NCI-H1436 treated with DMSO at 0.1 percent for 48 hours (cell line): ENCODE measurements around the gene SDSL.

ENCODE experiments used
- DNase-seq: peaks from one replicate; lab custom pipeline; 2025; lab: John Stamatoyannopoulos, UW

SDSL gene

GRCh38 chr12:113422030-113422885 is at the start of gene SDSL:
TSS of gene SDSL (plus strand) at chr12:113422380. CDS start at chr12:113427983, 5,603 bp downstream.
- no peak for DNase-seq

- DNase-seq, result no peak
Observed at GRCh38 chr12:113373440-113373839, 48.7 kb upstream of the SDSL start.

- no peak for DNase-seq
Observed at GRCh38 chr12:113373969-113374368, 48.2 kb upstream of the SDSL start.

GRCh38 chr12:113374823-113375428 is 47.3 kb upstream of the SDSL start:
- no peak for DNase-seq

GRCh38 chr12:113378291-113378690 is 43.9 kb upstream of the SDSL start:
- DNase-seq, result no peak

- DNase-seq, result no peak
Observed at GRCh38 chr12:113381220-113381619, 41.0 kb upstream of the SDSL start.

GRCh38 chr12:113382206-113382605 is 40.0 kb upstream of the SDSL start:
- DNase-seq, result no peak

GRCh38 chr12:113384778-113385177 is 37.4 kb upstream of the SDSL start:
- DNase-seq, result no peak

- no peak for DNase-seq
Observed at GRCh38 chr12:113385282-113385882, 36.8 kb upstream of the SDSL start.

- no peak for DNase-seq
Observed at GRCh38 chr12:113386866-113387566, 35.2 kb upstream of the SDSL start.

GRCh38 chr12:113387631-113388030 is 34.5 kb upstream of the SDSL start:
- no peak for DNase-seq

- no peak for DNase-seq
Observed at GRCh38 chr12:113388351-113388750, 33.8 kb upstream of the SDSL start.

GRCh38 chr12:113390064-113391043 is 31.8 kb upstream of the SDSL start:
- no peak for DNase-seq

- DNase-seq, result no peak
Observed at GRCh38 chr12:113391145-113391544, 31.0 kb upstream of the SDSL start.

GRCh38 chr12:113391650-113392337 is 30.4 kb upstream of the SDSL start:
- no peak for DNase-seq

- DNase-seq, result no peak
Observed at GRCh38 chr12:113392520-113392919, 29.7 kb upstream of the SDSL start.

- no peak for DNase-seq
Observed at GRCh38 chr12:113392988-113393579, 29.1 kb upstream of the SDSL start.

- no peak for DNase-seq
Observed at GRCh38 chr12:113393749-113394148, 28.4 kb upstream of the SDSL start.

GRCh38 chr12:113395119-113395518 is 27.1 kb upstream of the SDSL start:
- no peak for DNase-seq

GRCh38 chr12:113396200-113396599 is 26.0 kb upstream of the SDSL start:
- no peak for DNase-seq
